ENCODE data around the gene SRPRA. TPM values are rescaled to one million over a fixed set of nuclear protein-coding genes. Genes with fewer than 3 reads are reported as not detected.
"Not testable (repeated sequence)": the region's sequence is repeated elsewhere in the genome, so short reads cannot be mapped to it uniquely, and the experiment has no call there.

Gene SRPRA
- total and polyA plus RNA-seq, 3 experiments from 2014 or later: 157 to 168 (median 157) TPM

DNA sequence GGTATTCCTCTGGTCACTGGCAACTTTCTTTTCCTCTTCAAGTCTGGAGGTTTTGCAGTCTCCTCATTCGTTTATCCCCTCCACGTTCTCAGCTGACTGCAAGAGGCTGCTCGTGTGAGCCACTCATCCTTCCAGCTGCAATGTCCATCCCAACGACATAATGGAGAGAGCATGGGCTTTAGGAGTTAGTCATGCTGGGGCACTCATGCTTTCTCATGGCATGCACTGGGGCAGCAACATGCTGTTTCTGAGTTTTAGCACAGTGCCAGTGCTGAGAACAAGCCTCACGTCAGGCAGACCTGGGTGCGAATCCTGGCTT lies 42.3 kb upstream of the SRPRA start:
- Mint-ChIP-seq H3K4me1 (peaks cover 25 to 42% (median 35%) of the 10 kb centered on the region in 3 donors), H3K4me3 (peak overlapping the region in 1 of 7 donors; percentile 12), H3K27ac (peak overlapping the region in 2 of 8 donors; percentile 35 to 42), H3K36me3 (peaks cover 10 to 67% (median 14%) of the 10 kb centered on the region in 3 donors), H3K27me3 (no peaks in the 10 kb centered on the region), H3K9me3 (peaks cover 0 to 1% (median 0%) of the 10 kb centered on the region in 5 donors)
- Histone ChIP-seq H3K27me3 (ENCODE audit: insufficient read depth, low read length, poor library complexity, severe bottlenecking) (no peaks in the 10 kb centered on the region), H3K27ac (ENCODE audit: low read depth, low read length) (no peak overlapping the region), H3K36me3 (ENCODE audit: insufficient read depth, low read length) (peaks cover 9% of the 10 kb centered on the region), H3K9me3 (ENCODE audit: low read length) (no peaks in the 10 kb centered on the region), H3K4me3 (ENCODE audit: low read length) (no peak overlapping the region), H3K4me1 (ENCODE audit: insufficient read depth, low read length) (peaks cover 14% of the 10 kb centered on the region)
- ChIA-PET CTCF (interaction anchor here (0.6 to 3.0 kb wide), 15 partner anchors 8 to 419 kb away, joined by 3 to 39 read pairs (median 4); partner anchors contain the start of gene TIRAP), POLR2A (interaction anchor here (1.0 kb wide), 1 partner anchor 170 kb away, joined by 4 read pairs; no protein-coding TSS in a partner anchor)
- DNase-seq: no peak

DNA sequence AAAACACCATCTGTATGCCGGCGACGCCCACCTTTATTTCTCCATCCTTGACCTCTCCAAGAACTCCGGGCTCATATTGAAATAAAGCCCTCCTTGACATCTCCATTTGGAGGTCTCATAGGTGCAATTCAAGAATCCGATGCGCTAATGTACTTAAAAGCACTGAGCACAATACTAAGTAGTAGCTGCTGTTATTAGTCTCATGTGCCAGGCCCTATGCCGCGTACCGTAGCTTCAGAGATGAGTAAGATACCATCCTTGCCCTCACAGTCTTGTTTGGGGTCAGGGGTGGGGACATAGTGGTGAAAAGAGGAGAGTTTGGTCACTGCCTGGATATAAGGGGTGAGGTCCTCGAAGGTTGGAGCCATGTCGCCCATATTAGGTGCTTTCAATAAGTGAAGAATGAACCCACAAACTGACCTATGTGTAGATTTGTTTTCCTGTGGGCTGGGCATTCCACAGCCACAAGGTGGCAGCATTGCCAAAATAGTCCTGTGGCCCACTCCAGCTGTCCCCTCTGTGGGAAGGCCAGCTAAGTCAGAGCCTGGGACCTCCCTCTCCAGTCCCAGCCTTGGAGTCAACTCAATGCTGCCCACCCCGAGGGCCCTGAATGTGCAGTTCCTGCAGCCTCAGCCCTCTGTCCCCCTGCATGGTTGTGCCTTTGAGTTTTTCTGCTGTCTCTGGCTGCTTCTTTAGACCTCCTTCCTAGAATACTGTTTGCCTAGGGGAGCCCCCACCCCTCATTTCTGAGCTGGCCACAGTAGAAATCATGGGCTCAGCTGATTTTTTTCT lies 41.7 kb upstream of the SRPRA start:
- Mint-ChIP-seq H3K36me3 (peaks cover 7 to 68% (median 14%) of the 10 kb centered on the region in 3 donors), H3K4me1 (peaks cover 29 to 47% (median 39%) of the 10 kb centered on the region in 3 donors), H3K27ac (peak overlapping the region in 5 of 8 donors; percentile 11 to 69 (median 35)), H3K27me3 (no peaks in the 10 kb centered on the region), H3K9me3 (no peaks in the 10 kb centered on the region), H3K4me3 (peak overlapping the region in 1 of 7 donors; percentile 12)
- no peaks in the 10 kb centered on the region for H3K9me3 ChIP-seq (ENCODE audit: low read length)
- CTCF ChIA-PET: interaction anchor here (0.6 to 3.0 kb wide), 18 partner anchors 9 to 419 kb away, joined by 3 to 39 read pairs (median 4); partner anchors contain the start of gene TIRAP
- H3K36me3 ChIP-seq (ENCODE audit: insufficient read depth, low read length): peaks cover 9% of the 10 kb centered on the region
- POLR2A ChIA-PET: interaction anchor here (1.0 kb wide), 1 partner anchor 170 kb away, joined by 4 read pairs; no protein-coding TSS in a partner anchor
- no peak overlapping the region for H3K27ac ChIP-seq (ENCODE audit: low read depth, low read length)
- DNase-seq: peak; percentile 41 to 70 (median 45)
- H3K27me3 ChIP-seq (ENCODE audit: insufficient read depth, low read length, poor library complexity, severe bottlenecking): no peaks in the 10 kb centered on the region
- peaks cover 19% of the 10 kb centered on the region for H3K4me1 ChIP-seq (ENCODE audit: insufficient read depth, low read length)
- no peak overlapping the region for H3K4me3 ChIP-seq (ENCODE audit: low read length)

DNA sequence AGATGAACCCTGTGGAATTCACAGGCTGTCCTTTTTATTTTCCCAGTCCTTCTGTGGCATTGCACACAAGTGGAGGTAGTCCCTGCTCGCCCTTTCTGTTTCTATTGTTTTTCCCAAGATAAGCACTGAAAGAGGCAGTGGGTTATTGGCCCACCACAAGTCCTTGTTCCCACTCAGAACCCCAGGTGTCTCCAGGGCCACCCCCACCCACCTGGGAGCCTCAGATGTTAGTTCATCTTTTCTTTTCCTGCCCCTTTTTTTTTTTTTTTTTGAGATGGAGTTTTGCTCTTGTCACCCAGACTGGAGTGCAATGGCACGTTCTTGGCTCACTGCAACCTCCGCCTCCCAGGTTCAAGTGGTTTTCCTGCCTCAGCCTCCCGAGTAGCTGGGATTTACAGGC lies 40.1 kb upstream of the SRPRA start:
- H3K9me3 ChIP-seq (ENCODE audit: low read length); H3K4me3 Mint-ChIP-seq; H3K27ac ChIP-seq (ENCODE audit: low read depth, low read length); H3K27me3 ChIP-seq (ENCODE audit: insufficient read depth, low read length, poor library complexity, severe bottlenecking); H3K36me3 ChIP-seq (ENCODE audit: insufficient read depth, low read length); H3K9me3 Mint-ChIP-seq; H3K4me3 ChIP-seq (ENCODE audit: low read length); DNase-seq; H3K27me3 Mint-ChIP-seq: not testable (repeated sequence)
- CTCF ChIA-PET: interaction anchor here (0.7 to 3.0 kb wide), 3 partner anchors 8 to 10 kb away, joined by 3 to 14 read pairs (median 6); no protein-coding TSS in a partner anchor
- peaks cover 37 to 59% (median 50%) of the 10 kb centered on the region in 3 donors for H3K4me1 Mint-ChIP-seq
- H3K4me1 ChIP-seq (ENCODE audit: insufficient read depth, low read length): peaks cover 26% of the 10 kb centered on the region
- peaks cover 0 to 64% (median 7%) of the 10 kb centered on the region in 3 donors for H3K36me3 Mint-ChIP-seq
- POLR2A ChIA-PET: interaction anchor here (0.7 kb wide), 1 partner anchor 27 kb away, joined by 9 read pairs; no protein-coding TSS in a partner anchor
- peak overlapping the region in 1 of 8 donors; percentile 85 for H3K27ac Mint-ChIP-seq

GRCh38 chr11:126308271-126308671 lies 39.6 kb upstream of the SRPRA start:
- no peak for DNase-seq
- no peak overlapping the region for H3K4me3 ChIP-seq (ENCODE audit: low read length)
- Mint-ChIP-seq H3K27ac (peak overlapping the region in 4 of 8 donors; percentile 13 to 70 (median 48)), H3K36me3 (peaks cover 0 to 63% (median 7%) of the 10 kb centered on the region in 3 donors), H3K9me3 (no peaks in the 10 kb centered on the region), H3K4me1 (peaks cover 39 to 62% (median 54%) of the 10 kb centered on the region in 3 donors), H3K4me3 (no peak overlapping the region), H3K27me3 (no peaks in the 10 kb centered on the region)
- peaks cover 28% of the 10 kb centered on the region for H3K4me1 ChIP-seq (ENCODE audit: insufficient read depth, low read length)
- peaks cover 9% of the 10 kb centered on the region for H3K36me3 ChIP-seq (ENCODE audit: insufficient read depth, low read length)
- POLR2A ChIA-PET: no interaction called here
- CTCF ChIA-PET: no interaction called here
- no peaks in the 10 kb centered on the region for H3K27me3 ChIP-seq (ENCODE audit: insufficient read depth, low read length, poor library complexity, severe bottlenecking)
- H3K27ac ChIP-seq (ENCODE audit: low read depth, low read length): no peak overlapping the region
- no peaks in the 10 kb centered on the region for H3K9me3 ChIP-seq (ENCODE audit: low read length)

- Histone ChIP-seq H3K27me3 (ENCODE audit: insufficient read depth, low read length, poor library complexity, severe bottlenecking) (no peaks in the 10 kb centered on the region), H3K36me3 (ENCODE audit: insufficient read depth, low read length) (peaks cover 9% of the 10 kb centered on the region), H3K27ac (ENCODE audit: low read depth, low read length) (no peak overlapping the region), H3K4me3 (ENCODE audit: low read length) (no peak overlapping the region), H3K4me1 (ENCODE audit: insufficient read depth, low read length) (peaks cover 34% of the 10 kb centered on the region), H3K9me3 (ENCODE audit: low read length) (no peaks in the 10 kb centered on the region)
- Mint-ChIP-seq H3K27me3 (no peaks in the 10 kb centered on the region), H3K27ac (peak overlapping the region in 5 of 8 donors; percentile 21 to 70 (median 64)), H3K9me3 (no peaks in the 10 kb centered on the region), H3K36me3 (peaks cover 0 to 58% (median 7%) of the 10 kb centered on the region in 3 donors), H3K4me1 (peaks cover 43 to 68% (median 60%) of the 10 kb centered on the region in 3 donors), H3K4me3 (peak overlapping the region in 1 of 7 donors; percentile 72)
- DNase-seq: no peak
- POLR2A ChIA-PET: no interaction called here
- CTCF ChIA-PET: no interaction called here
Measured at GRCh38 chr11:126307706-126308105, 39.0 kb upstream of the SRPRA start.

- Histone ChIP-seq H3K27me3 (ENCODE audit: insufficient read depth, low read length, poor library complexity, severe bottlenecking) (no peaks in the 10 kb centered on the region), H3K36me3 (ENCODE audit: insufficient read depth, low read length) (peaks cover 9% of the 10 kb centered on the region), H3K9me3 (ENCODE audit: low read length) (no peaks in the 10 kb centered on the region), H3K27ac (ENCODE audit: low read depth, low read length) (no peak overlapping the region), H3K4me1 (ENCODE audit: insufficient read depth, low read length) (peaks cover 32% of the 10 kb centered on the region), H3K4me3 (ENCODE audit: low read length) (no peak overlapping the region)
- Mint-ChIP-seq H3K9me3 (no peaks in the 10 kb centered on the region), H3K4me3 (peak overlapping the region; percentile 46 to 99 (median 80)), H3K27ac (peak overlapping the region in 7 of 8 donors; percentile 45 to 92 (median 79)), H3K36me3 (peaks cover 0 to 46% (median 7%) of the 10 kb centered on the region in 3 donors), H3K4me1 (peaks cover 35 to 60% (median 53%) of the 10 kb centered on the region in 3 donors), H3K27me3 (no peaks in the 10 kb centered on the region)
- CTCF ChIA-PET: interaction anchor here (1.1 to 1.3 kb wide), 2 partner anchors 11 to 13 kb away, joined by 3 read pairs; no protein-coding TSS in a partner anchor
- POLR2A ChIA-PET: no interaction called here
- no peak for DNase-seq
Measured at GRCh38 chr11:126305699-126306098, 37.0 kb upstream of the SRPRA start.

- Histone ChIP-seq H3K4me1 (ENCODE audit: insufficient read depth, low read length) (peaks cover 28% of the 10 kb centered on the region), H3K36me3 (ENCODE audit: insufficient read depth, low read length) (peaks cover under 1% of the 10 kb centered on the region), H3K9me3 (ENCODE audit: low read length) (no peaks in the 10 kb centered on the region), H3K4me3 (ENCODE audit: low read length) (peak overlapping the region; percentile 97), H3K27ac (ENCODE audit: low read depth, low read length) (peak overlapping the region; percentile 88), H3K27me3 (ENCODE audit: insufficient read depth, low read length, poor library complexity, severe bottlenecking) (no peaks in the 10 kb centered on the region)
- Mint-ChIP-seq H3K9me3 (no peaks in the 10 kb centered on the region), H3K27me3 (no peaks in the 10 kb centered on the region), H3K36me3 (peaks cover 0 to 38% (median 6%) of the 10 kb centered on the region in 3 donors), H3K4me1 (peaks cover 29 to 49% (median 45%) of the 10 kb centered on the region in 3 donors), H3K27ac (peak overlapping the region; percentile 83 to 99 (median 98)), H3K4me3 (peak overlapping the region; percentile 88 to 100 (median 97))
- POLR2A ChIA-PET: interaction anchor here (1.0 to 1.4 kb wide), 5 partner anchors 14 to 51 kb away, joined by 3 to 11 read pairs (median 4); partner anchors contain the start of genes ST3GAL4 and TIRAP
- no peak for DNase-seq
- CTCF ChIA-PET: interaction anchor here (1.1 to 1.3 kb wide), 2 partner anchors 21 to 176 kb away, joined by 4 to 5 read pairs; no protein-coding TSS in a partner anchor
Measured at GRCh38 chr11:126304457-126305075, 35.9 kb upstream of the SRPRA start.
